MCF 10A (cell line): ENCODE data around the gene GAS6. TPM values are rescaled to one million over a fixed set of nuclear protein-coding genes. Genes with fewer than 3 reads are reported as not detected.
"Not testable (repeated sequence)": the region's sequence is repeated elsewhere in the genome, so short reads cannot be mapped to it uniquely, and the experiment has no call there.

Source experiments
- BruUV-seq: library from RNA; stranded (reverse); fragments of 400-500 nt; replicated peaks from 2 replicates; lab custom pipeline; 2021; lab: Mats Ljungman, UMichigan
- CTCF ChIA-PET: fragments of 300-600 bp; sonication (Branson Sonifier 250); formaldehyde crosslinking; extraction: SDS; loops from one replicate; lab custom pipeline; 2021; ENCODE audit warnings: antibody characterized with exemption, inconsistent platforms; lab: Yijun Ruan, JAX
- POLR2A ChIA-PET: fragments of 300-600, 350-650 bp; sonication (Branson Sonifier 250); formaldehyde crosslinking; extraction: SDS; loops from one replicate; lab custom pipeline; 2020; ENCODE audit warnings: antibody characterized with exemption, inconsistent platforms; lab: Yijun Ruan, JAX
- DNase-seq: peaks from one replicate; pipeline ENCODE4 v3.0.0-alpha.2; 2018; ENCODE audit not compliant: unreplicated experiment
- H3K27ac Mint-ChIP-seq: one replicate; pipeline ENCODE4 v1.8.0; 2022; ENCODE audit warnings: mild to moderate bottlenecking, low read depth, mixed read lengths; ENCODE audit not compliant: unreplicated experiment
- H3K27me3 Mint-ChIP-seq: one replicate; pipeline ENCODE4 v1.8.0; 2022; ENCODE audit warnings: mixed read lengths; ENCODE audit not compliant: insufficient read depth, unreplicated experiment
- H3K36me3 Mint-ChIP-seq: one replicate; pipeline ENCODE4 v1.8.0; 2022; ENCODE audit warnings: mild to moderate bottlenecking, moderate library complexity, mixed read lengths; ENCODE audit not compliant: insufficient read depth, unreplicated experiment
- H3K4me1 Mint-ChIP-seq: one replicate; pipeline ENCODE4 v1.8.0; 2022; ENCODE audit warnings: mixed read lengths; ENCODE audit not compliant: insufficient read depth, unreplicated experiment
- H3K4me3 Mint-ChIP-seq: one replicate; pipeline ENCODE4 v1.8.0; 2022; ENCODE audit warnings: mild to moderate bottlenecking, moderate library complexity, mixed read lengths; ENCODE audit not compliant: unreplicated experiment
- H3K9me3 Mint-ChIP-seq: one replicate; pipeline ENCODE4 v1.8.0; 2022; ENCODE audit warnings: mixed read lengths; ENCODE audit not compliant: unreplicated experiment
- CTCF ChIP-seq: fragments of 200-600 bp; IDR thresholded peaks from one replicate; pipeline ENCODE4 v1.8.0; 2022; ENCODE audit warnings: antibody characterized with exemption, mild to moderate bottlenecking; ENCODE audit not compliant: unreplicated experiment
- intact Hi-C: fragments of 100-400 bp; cut with micrococcal nuclease; formaldehyde crosslinking; loops from 2 replicates; pipeline ENCODE4 v1.14.1; 2022
- total RNA-seq: library from RNA; stranded (reverse); gene quantifications from 2 replicates; pipeline ENCODE4 v1.2.3, GENCODE V29; 2022

GAS6 gene
- total RNA-seq, 1 experiment from 2014 or later = 92.3 TPM

- no peak for TF ChIP-seq CTCF
- BruUV-seq = no TSS peak
- Mint-ChIP-seq H3K9me3 (no peaks in the 10 kb centered on the region), H3K27me3 (no peaks in the 10 kb centered on the region), H3K27ac (no peak overlapping the region), H3K36me3 (no peaks in the 10 kb centered on the region), H3K4me1 (no peaks in the 10 kb centered on the region), H3K4me3 (no peak overlapping the region)
- intact Hi-C loops = no loop called here
- ChIA-PET CTCF (no interaction called here), POLR2A (no interaction called here)
- DNase-seq = no peak
Measured at GRCh38 chr13:113874177-113874576, 10.3 kb upstream of the GAS6 start.

GRCh38 chr13:113869263-113869662, 5.4 kb upstream of the GAS6 start:
- ChIA-PET POLR2A (interaction anchor here (0.6 kb wide), 1 partner anchor 94 kb away, joined by 3 read pairs; no protein-coding TSS in a partner anchor), CTCF (interaction anchor here (0.5 kb wide), 1 partner anchor 82 kb away, joined by 4 read pairs; no protein-coding TSS in a partner anchor)
- Mint-ChIP-seq H3K4me1 (no peaks in the 10 kb centered on the region), H3K9me3 (no peaks in the 10 kb centered on the region), H3K27ac (no peak overlapping the region), H3K36me3 (no peaks in the 10 kb centered on the region), H3K4me3 (no peak overlapping the region), H3K27me3 (no peaks in the 10 kb centered on the region)
- no peak for DNase-seq
- no TSS peak for BruUV-seq
- intact Hi-C loops = no loop called here
- no peak for TF ChIP-seq CTCF

GRCh38 chr13:113867913-113868312, 4.0 kb upstream of the GAS6 start:
- H3K4me1 Mint-ChIP-seq, DNase-seq, CTCF ChIA-PET, H3K9me3 Mint-ChIP-seq, H3K27me3 Mint-ChIP-seq, BruUV-seq, intact Hi-C loops, H3K4me3 Mint-ChIP-seq, POLR2A ChIA-PET, H3K36me3 Mint-ChIP-seq, H3K27ac Mint-ChIP-seq: not testable (repeated sequence)

- TF ChIP-seq CTCF = no peak
- POLR2A ChIA-PET = interaction anchor here (2.6 kb wide), 1 partner anchor 16 kb away, joined by 8 read pairs; no protein-coding TSS in a partner anchor
- no TSS peak for BruUV-seq
- Mint-ChIP-seq H3K36me3 (peaks cover 9% of the 10 kb centered on the region), H3K4me3 (peak overlapping the region; percentile 68), H3K4me1 (peaks cover 16% of the 10 kb centered on the region), H3K27ac (no peak overlapping the region), H3K9me3 (no peaks in the 10 kb centered on the region), H3K27me3 (no peaks in the 10 kb centered on the region)
- intact Hi-C loops = no loop called here
- no peak for DNase-seq
- CTCF ChIA-PET = no interaction called here
Measured at GRCh38 chr13:113865427-113865826, 1.6 kb upstream of the GAS6 start.
